AG10803 (cell line): ENCODE measurements around the gene LCE3A.

Source experiments
- DNase-seq: peaks from one replicate; pipeline ENCODE4 v3.0.0; 2010; ENCODE audit warnings: low read depth
- H3K4me3 ChIP-seq: 2 replicates; pipeline ENCODE4 v1.5.1; 2011; ENCODE audit warnings: mild to moderate bottlenecking, low read length, control low read depth
- CTCF ChIP-seq: conservative IDR thresholded peaks from 2 replicates; pipeline ENCODE4 v1.5.1; 2011; ENCODE audit warnings: mild to moderate bottlenecking, low read length, control low read depth, inconsistent platforms

The LCE3A gene

DNA sequence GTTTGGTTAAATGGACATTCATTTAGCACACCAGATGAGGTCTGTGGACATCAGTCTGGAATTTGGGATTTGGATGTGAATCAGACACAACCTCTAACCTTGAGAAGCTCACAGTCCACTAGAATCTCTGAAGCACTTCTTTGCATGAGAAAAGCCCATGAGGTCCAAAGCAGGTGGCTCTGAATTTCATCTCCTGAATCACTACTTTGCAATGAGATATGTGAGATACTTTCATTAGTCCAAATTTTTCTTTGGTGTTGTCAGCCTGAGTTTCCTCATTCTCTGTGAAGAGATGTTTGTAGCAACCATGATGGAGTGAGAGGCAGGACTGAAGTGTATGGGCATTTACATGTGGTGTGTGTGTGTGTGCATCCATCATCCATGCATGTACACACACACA lies 23.8 kb upstream of the LCE3A start:
- peak; percentile 9 for DNase-seq
- no peak overlapping the region for H3K4me3 ChIP-seq
- TF ChIP-seq CTCF, result no peak

DNA sequence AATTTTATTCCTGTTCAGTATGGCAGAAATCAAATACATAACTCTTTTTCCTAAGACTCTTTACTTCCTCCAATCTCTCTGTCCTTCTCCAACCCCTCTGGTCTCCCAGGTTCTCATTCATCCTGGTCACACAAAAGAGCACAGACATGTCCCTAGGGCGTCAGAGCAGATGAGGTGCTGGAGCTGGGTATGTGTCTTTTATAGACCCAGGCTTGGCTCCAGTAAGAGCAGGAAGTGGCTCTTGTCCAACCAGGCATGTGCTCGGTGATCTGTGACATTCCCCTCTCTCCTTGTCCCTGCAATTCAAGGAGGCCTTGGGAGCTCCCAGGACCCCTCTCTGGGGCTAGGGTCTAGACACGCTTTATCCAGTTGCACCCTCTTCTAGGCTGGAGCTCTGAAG lies 22.2 kb upstream of the LCE3A start:
- TF ChIP-seq CTCF, result no peak
- H3K4me3 ChIP-seq, result no peak overlapping the region
- no peak for DNase-seq

- TF ChIP-seq CTCF, result no peak
- no peak overlapping the region for H3K4me3 ChIP-seq
- DNase-seq, result no peak
Observed at GRCh38 chr1:152643945-152644344, 21.0 kb upstream of the LCE3A start.

GRCh38 chr1:152640351-152640750 lies 17.4 kb upstream of the LCE3A start:
- DNase-seq, result no peak
- TF ChIP-seq CTCF, result no peak
- no peak overlapping the region for H3K4me3 ChIP-seq

- H3K4me3 ChIP-seq, result no peak overlapping the region
- no peak for TF ChIP-seq CTCF
- no peak for DNase-seq
Observed at GRCh38 chr1:152630596-152630995, 7.7 kb upstream of the LCE3A start.

- TF ChIP-seq CTCF, result no peak
- no peak overlapping the region for H3K4me3 ChIP-seq
- DNase-seq, result no peak
Observed at GRCh38 chr1:152626744-152627143, 3.8 kb upstream of the LCE3A start.

- TF ChIP-seq CTCF, result peak; percentile 8; the same call in 1 of the 2 replicates
- DNase-seq, result no peak
- H3K4me3 ChIP-seq, result no peak overlapping the region
Observed at GRCh38 chr1:152623203-152623844, 421 bp upstream of the LCE3A start.
